ENCODE results near the gene ACIN1. TPM values are rescaled to one million over a fixed set of nuclear protein-coding genes. Genes with fewer than 3 reads are reported as not detected.

The ACIN1 gene
- total RNA-seq, 1 donor from 2014 or later: 184 TPM

DNA sequence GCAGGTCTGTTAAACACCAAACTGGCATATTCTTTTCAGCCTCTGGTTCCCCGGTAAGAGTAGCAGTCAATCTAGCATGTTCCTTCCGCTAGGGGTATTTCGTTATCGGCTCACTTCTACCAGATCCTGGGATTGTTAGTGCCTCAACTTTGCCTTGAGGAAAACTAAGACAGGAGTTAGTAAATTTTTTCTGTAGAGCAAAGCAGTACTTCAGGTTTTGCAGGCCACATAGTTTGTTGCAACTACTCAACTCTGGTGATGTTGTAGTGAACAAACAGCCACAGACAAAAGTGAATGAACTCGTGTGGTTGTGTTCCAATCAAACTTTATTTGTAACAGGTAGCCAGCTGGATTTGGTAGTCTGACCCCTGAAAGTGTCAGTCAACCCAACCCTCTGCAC lies 31.3 kb downstream of the ACIN1 start:
- peaks cover 27% of the 10 kb centered on the region for H3K4me1 ChIP-seq
- peaks cover 92% of the 10 kb centered on the region for H3F3A ChIP-seq (ENCODE audit: low read depth)
- no peaks in the 10 kb centered on the region for H3K9me3 Mint-ChIP-seq
- peaks cover 34% of the 10 kb centered on the region for H3K36me3 Mint-ChIP-seq
- DNase-seq (ENCODE audit: low spot score): no peak
- no peaks in the 10 kb centered on the region for H3K27me3 ChIP-seq
- TF ChIP-seq EZH2phosphoT487 (IDR thresholded peaks at IDR 0.05) (no peak), EZH2 (IDR thresholded peaks at IDR 0.05) (no peak)
- TF ChIP-seq, protein P1, sequence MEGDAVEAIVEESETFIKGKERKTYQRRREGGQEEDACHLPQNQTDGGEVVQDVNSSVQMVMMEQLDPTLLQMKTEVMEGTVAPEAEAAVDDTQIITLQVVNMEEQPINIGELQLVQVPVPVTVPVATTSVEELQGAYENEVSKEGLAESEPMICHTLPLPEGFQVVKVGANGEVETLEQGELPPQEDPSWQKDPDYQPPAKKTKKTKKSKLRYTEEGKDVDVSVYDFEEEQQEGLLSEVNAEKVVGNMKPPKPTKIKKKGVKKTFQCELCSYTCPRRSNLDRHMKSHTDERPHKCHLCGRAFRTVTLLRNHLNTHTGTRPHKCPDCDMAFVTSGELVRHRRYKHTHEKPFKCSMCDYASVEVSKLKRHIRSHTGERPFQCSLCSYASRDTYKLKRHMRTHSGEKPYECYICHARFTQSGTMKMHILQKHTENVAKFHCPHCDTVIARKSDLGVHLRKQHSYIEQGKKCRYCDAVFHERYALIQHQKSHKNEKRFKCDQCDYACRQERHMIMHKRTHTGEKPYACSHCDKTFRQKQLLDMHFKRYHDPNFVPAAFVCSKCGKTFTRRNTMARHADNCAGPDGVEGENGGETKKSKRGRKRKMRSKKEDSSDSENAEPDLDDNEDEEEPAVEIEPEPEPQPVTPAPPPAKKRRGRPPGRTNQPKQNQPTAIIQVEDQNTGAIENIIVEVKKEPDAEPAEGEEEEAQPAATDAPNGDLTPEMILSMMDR (IDR thresholded peaks at IDR 0.05): no peak
- peaks cover 44% of the 10 kb centered on the region for H3K36me3 ChIP-seq
- H3K79me2 ChIP-seq (ENCODE audit: low read depth): peaks cover 66% of the 10 kb centered on the region
- peaks cover 96% of the 10 kb centered on the region for H4K20me1 ChIP-seq (ENCODE audit: low read depth)
- H3K4me2 ChIP-seq: no peak overlapping the region
- H3K4me3 ChIP-seq: no peak overlapping the region
- peak overlapping the region; percentile 54 for H3K27ac ChIP-seq
- no peaks in the 10 kb centered on the region for H3K9me3 ChIP-seq (ENCODE audit: low read depth)
- no peak overlapping the region for H3K9ac ChIP-seq
- H3K4me1 Mint-ChIP-seq: peaks cover 16% of the 10 kb centered on the region
- no peak overlapping the region for H3K27ac Mint-ChIP-seq
- H2AFZ ChIP-seq (replicated peaks): no peak overlapping the region
- H3K27me3 Mint-ChIP-seq (ENCODE audit: insufficient read depth, low read depth): peaks cover 2% of the 10 kb centered on the region
- no peak overlapping the region for H3K4me3 Mint-ChIP-seq

DNA sequence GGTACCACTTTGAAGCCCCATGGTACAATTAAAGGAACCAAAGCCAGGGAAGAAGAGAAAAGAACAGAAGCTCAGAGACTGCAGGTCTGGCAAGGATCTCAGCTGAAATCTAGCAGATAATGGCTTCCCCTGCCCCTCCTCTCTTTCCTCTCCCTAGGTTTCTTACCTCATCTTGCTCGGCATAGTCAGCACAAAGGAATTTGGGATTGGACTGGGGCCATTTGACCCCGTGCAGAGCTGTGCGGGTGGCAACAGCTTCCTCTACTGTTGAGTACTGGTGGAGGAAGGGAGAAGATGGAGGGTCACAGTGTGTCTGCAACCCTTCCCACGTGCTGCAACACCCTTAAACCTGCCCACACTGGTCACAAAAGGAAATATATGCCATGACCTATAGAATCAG lies 32.9 kb downstream of the ACIN1 start:
- Histone ChIP-seq H3K36me3 (peaks cover 35% of the 10 kb centered on the region), H3K27me3 (no peaks in the 10 kb centered on the region), H4K20me1 (ENCODE audit: low read depth) (peaks cover 85% of the 10 kb centered on the region), H3F3A (ENCODE audit: low read depth) (peaks cover 92% of the 10 kb centered on the region), H3K27ac (peak overlapping the region; percentile 54), H3K79me2 (ENCODE audit: low read depth) (peaks cover 50% of the 10 kb centered on the region), H3K9ac (no peak overlapping the region), H3K4me3 (no peak overlapping the region), H2AFZ (replicated peaks) (no peak overlapping the region), H3K9me3 (ENCODE audit: low read depth) (no peaks in the 10 kb centered on the region), H3K4me1 (peaks cover 11% of the 10 kb centered on the region), H3K4me2 (no peak overlapping the region)
- TF ChIP-seq, protein P1 (IDR thresholded peaks at IDR 0.05): no peak
- TF ChIP-seq EZH2 (IDR thresholded peaks at IDR 0.05): no peak
- no peak for TF ChIP-seq EZH2phosphoT487 (IDR thresholded peaks at IDR 0.05)
- H3K36me3 Mint-ChIP-seq: peaks cover 34% of the 10 kb centered on the region
- peaks cover 4% of the 10 kb centered on the region for H3K27me3 Mint-ChIP-seq (ENCODE audit: insufficient read depth, low read depth)
- H3K27ac Mint-ChIP-seq: no peak overlapping the region
- no peaks in the 10 kb centered on the region for H3K9me3 Mint-ChIP-seq
- peaks cover 19% of the 10 kb centered on the region for H3K4me1 Mint-ChIP-seq
- H3K4me3 Mint-ChIP-seq: no peak overlapping the region
- no peak for DNase-seq (ENCODE audit: low spot score)

DNA sequence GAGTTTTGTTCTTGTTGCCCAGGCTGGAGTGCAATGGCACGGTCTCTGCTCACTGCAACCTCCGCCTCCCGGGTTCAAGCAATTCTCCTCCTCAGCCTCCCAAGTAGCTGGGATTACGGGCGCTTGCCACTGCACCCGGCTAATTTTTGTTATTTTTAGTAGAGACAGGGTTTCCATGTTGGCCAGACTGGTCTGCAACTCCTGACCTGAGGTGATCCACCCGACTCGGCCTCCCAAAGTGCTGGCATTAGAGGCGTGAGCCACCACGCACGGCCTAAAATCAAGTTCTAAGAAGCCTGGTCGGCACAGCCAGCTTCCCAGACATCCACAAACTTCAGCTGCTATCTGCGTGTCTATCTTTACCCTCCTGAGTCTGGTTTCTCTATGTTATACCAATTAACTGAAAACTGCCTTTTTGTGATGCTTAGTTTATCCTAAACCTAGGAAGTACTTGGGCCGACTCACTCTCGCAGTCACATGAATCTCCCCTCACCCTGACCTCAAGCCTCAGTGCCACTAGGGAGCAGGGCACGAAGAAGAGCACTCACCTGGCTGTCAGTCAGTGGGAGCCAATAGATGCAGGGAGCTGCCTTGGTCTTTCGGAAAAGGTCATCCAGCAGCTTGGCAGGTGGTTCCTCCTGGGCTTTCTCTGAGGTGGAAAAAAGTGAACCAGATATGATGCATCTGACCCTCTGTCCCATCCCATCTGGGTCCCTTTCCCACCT lies 34.2 kb downstream of the ACIN1 start:
- H3K4me1 ChIP-seq: peaks cover 4% of the 10 kb centered on the region
- H3K4me3 ChIP-seq: no peak overlapping the region
- peaks cover 79% of the 10 kb centered on the region for H3F3A ChIP-seq (ENCODE audit: low read depth)
- no peak for DNase-seq (ENCODE audit: low spot score)
- no peak overlapping the region for H3K27ac ChIP-seq
- H3K9me3 ChIP-seq (ENCODE audit: low read depth): no peaks in the 10 kb centered on the region
- H2AFZ ChIP-seq (replicated peaks): no peak overlapping the region
- peaks cover 24% of the 10 kb centered on the region for H3K4me1 Mint-ChIP-seq
- peaks cover 33% of the 10 kb centered on the region for H3K36me3 ChIP-seq
- H3K4me3 Mint-ChIP-seq: peak overlapping the region; percentile 24
- H3K4me2 ChIP-seq: no peak overlapping the region
- no peaks in the 10 kb centered on the region for H3K9me3 Mint-ChIP-seq
- H3K36me3 Mint-ChIP-seq: peaks cover 29% of the 10 kb centered on the region
- peaks cover 78% of the 10 kb centered on the region for H4K20me1 ChIP-seq (ENCODE audit: low read depth)
- peaks cover 40% of the 10 kb centered on the region for H3K79me2 ChIP-seq (ENCODE audit: low read depth)
- no peak overlapping the region for H3K9ac ChIP-seq
- no peaks in the 10 kb centered on the region for H3K27me3 ChIP-seq
- TF ChIP-seq EZH2phosphoT487 (IDR thresholded peaks at IDR 0.05) (no peak), EZH2 (IDR thresholded peaks at IDR 0.05) (no peak)
- TF ChIP-seq, protein P1 (IDR thresholded peaks at IDR 0.05): no peak
- peaks cover 4% of the 10 kb centered on the region for H3K27me3 Mint-ChIP-seq (ENCODE audit: insufficient read depth, low read depth)
- no peak overlapping the region for H3K27ac Mint-ChIP-seq

All from neural progenitor cell (in vitro differentiated cells).